ENCODE measurements around the gene CD63.

CD63 gene

GRCh38 chr12:55736780-55737580 is 8.2 kb upstream of the CD63 start:
- DNase-seq (ENCODE audit: low read depth in 1 of 2, low spot score in 1 of 2) = peak in 1 of 2 experiments; percentile 91
- TF ChIP-seq JUND (IDR thresholded peaks at IDR 0.05; ENCODE audit: low read depth) = no peak
- in situ Hi-C loops (cut with HindIII; ENCODE audit: low pct_unique_long_range_greater_than_20kb, low sequenced_read_pairs) = no loop called here

- no peak for DNase-seq (ENCODE audit: low read depth in 1 of 2, low spot score in 1 of 2)
- in situ Hi-C loops (cut with HindIII; ENCODE audit: low pct_unique_long_range_greater_than_20kb, low sequenced_read_pairs) = no loop called here
- TF ChIP-seq JUND (IDR thresholded peaks at IDR 0.05; ENCODE audit: low read depth) = no peak
These were observed 7.3 kb upstream of the CD63 start for GRCh38 chr12:55736076-55736475.

- no peak for TF ChIP-seq JUND (IDR thresholded peaks at IDR 0.05; ENCODE audit: low read depth)
- in situ Hi-C loops (cut with HindIII; ENCODE audit: low pct_unique_long_range_greater_than_20kb, low sequenced_read_pairs) = no loop called here
- DNase-seq (ENCODE audit: low read depth in 1 of 2, low spot score in 1 of 2) = no peak
These were observed 5.8 kb upstream of the CD63 start for GRCh38 chr12:55734595-55734994.

- in situ Hi-C loops (cut with HindIII; ENCODE audit: low pct_unique_long_range_greater_than_20kb, low sequenced_read_pairs) = no loop called here
- DNase-seq (ENCODE audit: low read depth in 1 of 2, low spot score in 1 of 2) = no peak
- no peak for TF ChIP-seq JUND (IDR thresholded peaks at IDR 0.05; ENCODE audit: low read depth)
These were observed 5.0 kb upstream of the CD63 start for GRCh38 chr12:55733858-55734257.

- in situ Hi-C loops (cut with HindIII; ENCODE audit: low pct_unique_long_range_greater_than_20kb, low sequenced_read_pairs) = no loop called here
- DNase-seq (ENCODE audit: low read depth in 1 of 2, low spot score in 1 of 2) = no peak
- TF ChIP-seq JUND (IDR thresholded peaks at IDR 0.05; ENCODE audit: low read depth) = no peak
These were observed 4.3 kb upstream of the CD63 start for GRCh38 chr12:55733021-55733555.

GRCh38 chr12:55732288-55732687 is 3.5 kb upstream of the CD63 start:
- DNase-seq (ENCODE audit: low read depth in 1 of 2, low spot score in 1 of 2) = no peak
- in situ Hi-C loops (cut with HindIII; ENCODE audit: low pct_unique_long_range_greater_than_20kb, low sequenced_read_pairs) = no loop called here
- TF ChIP-seq JUND (IDR thresholded peaks at IDR 0.05; ENCODE audit: low read depth) = no peak

- no peak for TF ChIP-seq JUND (IDR thresholded peaks at IDR 0.05; ENCODE audit: low read depth)
- peak in 1 of 2 experiments; percentile 65 for DNase-seq (ENCODE audit: low read depth in 1 of 2, low spot score in 1 of 2)
- in situ Hi-C loops (cut with HindIII; ENCODE audit: low pct_unique_long_range_greater_than_20kb, low sequenced_read_pairs) = no loop called here
These were observed 1.3 kb upstream of the CD63 start for GRCh38 chr12:55729819-55730818.

- in situ Hi-C loops (cut with HindIII; ENCODE audit: low pct_unique_long_range_greater_than_20kb, low sequenced_read_pairs) = no loop called here
- TF ChIP-seq JUND (IDR thresholded peaks at IDR 0.05; ENCODE audit: low read depth) = no peak
- DNase-seq (ENCODE audit: low read depth in 1 of 2, low spot score in 1 of 2) = peak in 1 of 2 experiments; percentile 73
These were observed 447 bp downstream of the CD63 start for GRCh38 chr12:55728186-55728938.

GRCh38 chr12:55727643-55728185 is 1.1 kb downstream of the CD63 start:
- no peak for TF ChIP-seq JUND (IDR thresholded peaks at IDR 0.05; ENCODE audit: low read depth)
- DNase-seq (ENCODE audit: low read depth in 1 of 2, low spot score in 1 of 2) = peak in 1 of 2 experiments; percentile 55
- in situ Hi-C loops (cut with HindIII; ENCODE audit: low pct_unique_long_range_greater_than_20kb, low sequenced_read_pairs) = no loop called here

- DNase-seq (ENCODE audit: low read depth in 1 of 2, low spot score in 1 of 2) = no peak
- in situ Hi-C loops (cut with HindIII; ENCODE audit: low pct_unique_long_range_greater_than_20kb, low sequenced_read_pairs) = no loop called here
- no peak for TF ChIP-seq JUND (IDR thresholded peaks at IDR 0.05; ENCODE audit: low read depth)
These were observed 1.8 kb downstream of the CD63 start for GRCh38 chr12:55726971-55727370.

GRCh38 chr12:55725556-55725955 is 3.3 kb downstream of the CD63 start:
- in situ Hi-C loops (cut with HindIII; ENCODE audit: low pct_unique_long_range_greater_than_20kb, low sequenced_read_pairs) = no loop called here
- TF ChIP-seq JUND (IDR thresholded peaks at IDR 0.05; ENCODE audit: low read depth) = no peak
- DNase-seq (ENCODE audit: low read depth in 1 of 2, low spot score in 1 of 2) = no peak

GRCh38 chr12:55724940-55725309 is 3.9 kb downstream of the CD63 start:
- DNase-seq (ENCODE audit: low read depth in 1 of 2, low spot score in 1 of 2) = no peak
- in situ Hi-C loops (cut with HindIII; ENCODE audit: low pct_unique_long_range_greater_than_20kb, low sequenced_read_pairs) = no loop called here
- TF ChIP-seq JUND (IDR thresholded peaks at IDR 0.05; ENCODE audit: low read depth) = no peak

Data from T47D (cell line).